Testis (tissue), 2 donors: ENCODE data around the gene KCNJ18.
"Not testable (repeated sequence)": the region's sequence is repeated elsewhere in the genome, so short reads cannot be mapped to it uniquely, and the experiment has no call there.

Experiments used
- POLR2A ChIP-seq: fragments of 450-650 bp; IDR thresholded peaks from one replicate; pipeline ENCODE4 v1.6.1; 2017; ENCODE audit warnings: antibody characterized with exemption, mild to moderate bottlenecking, moderate library complexity
- TF ChIP-seq, protein P1 (sequence below), 3 experiments: fragments of 450-650 bp in 2 of 3; fragments of 200-600 bp in 1 of 3; sonication (generic) in 1 of 3; IDR thresholded peaks; one replicate each; pipeline ENCODE4 v1.5.1; 2016 to 2019; ENCODE audit warnings: antibody characterized with exemption in 3 of 3, mild to moderate bottlenecking in 2 of 3, moderate library complexity in 1 of 3

GRCh38 chr17:21738241-21738640 is 45.9 kb downstream of the KCNJ18 start:
- TF ChIP-seq, protein P1, sequence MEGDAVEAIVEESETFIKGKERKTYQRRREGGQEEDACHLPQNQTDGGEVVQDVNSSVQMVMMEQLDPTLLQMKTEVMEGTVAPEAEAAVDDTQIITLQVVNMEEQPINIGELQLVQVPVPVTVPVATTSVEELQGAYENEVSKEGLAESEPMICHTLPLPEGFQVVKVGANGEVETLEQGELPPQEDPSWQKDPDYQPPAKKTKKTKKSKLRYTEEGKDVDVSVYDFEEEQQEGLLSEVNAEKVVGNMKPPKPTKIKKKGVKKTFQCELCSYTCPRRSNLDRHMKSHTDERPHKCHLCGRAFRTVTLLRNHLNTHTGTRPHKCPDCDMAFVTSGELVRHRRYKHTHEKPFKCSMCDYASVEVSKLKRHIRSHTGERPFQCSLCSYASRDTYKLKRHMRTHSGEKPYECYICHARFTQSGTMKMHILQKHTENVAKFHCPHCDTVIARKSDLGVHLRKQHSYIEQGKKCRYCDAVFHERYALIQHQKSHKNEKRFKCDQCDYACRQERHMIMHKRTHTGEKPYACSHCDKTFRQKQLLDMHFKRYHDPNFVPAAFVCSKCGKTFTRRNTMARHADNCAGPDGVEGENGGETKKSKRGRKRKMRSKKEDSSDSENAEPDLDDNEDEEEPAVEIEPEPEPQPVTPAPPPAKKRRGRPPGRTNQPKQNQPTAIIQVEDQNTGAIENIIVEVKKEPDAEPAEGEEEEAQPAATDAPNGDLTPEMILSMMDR (IDR thresholded peaks at IDR 0.05), result not testable (repeated sequence)
- not testable (repeated sequence) for TF ChIP-seq POLR2A
